K562 (cell line): ENCODE measurements around the gene PCGF6. TPM values are rescaled to one million over a fixed set of nuclear protein-coding genes. Genes with fewer than 3 reads are reported as not detected.

ENCODE experiments used
- CREB1 ChIP-seq, 2 experiments: sonication (generic) in 1 of 2; formaldehyde crosslinking in 1 of 2; IDR thresholded peaks; 2 replicates each; pipeline versions ENCODE4 v1.6.1 to v1.8.0; 2012 to 2022; ENCODE audit warnings: inconsistent platforms in 1 of 2, mild to moderate bottlenecking in 1 of 2, missing genetic modification reagents in 1 of 2, moderate library complexity in 1 of 2
- CREM ChIP-seq: IDR thresholded peaks from 2 replicates; pipeline ENCODE4 v1.6.1; 2014; ENCODE audit warnings: antibody characterized with exemption, low read depth
- CTBP1 ChIP-seq: fragments of 450-650 bp; IDR thresholded peaks from 2 replicates; pipeline ENCODE4 v1.6.1; 2016; ENCODE audit warnings: borderline replicate concordance
- ETV6 ChIP-seq, 3 experiments: fragments of 150-350 bp in 1 of 3; sonication (generic) in 1 of 3; formaldehyde crosslinking in 1 of 3; IDR thresholded peaks; 2 replicates each; pipeline versions ENCODE4 v1.6.1 to v1.8.0; 2014 to 2022; ENCODE audit warnings: borderline replicate concordance in 2 of 3, low read depth in 2 of 3, antibody characterized with exemption in 1 of 3, low read length in 1 of 3, mild to moderate bottlenecking in 1 of 3, missing genetic modification reagents in 1 of 3
- FOSL1 ChIP-seq: fragments of 200-800 bp; sonication (Bioruptor generic); conservative IDR thresholded peaks from 2 replicates; pipeline ENCODE4 v1.6.1; 2016; ENCODE audit warnings: missing genetic modification characterization, missing compliant biosample characterization
- FOXP1 ChIP-seq: sonication (generic); formaldehyde crosslinking; IDR thresholded peaks from 2 replicates; pipeline ENCODE4 v1.8.0; 2022; ENCODE audit warnings: mild to moderate bottlenecking, missing genetic modification reagents
- L3MBTL2 ChIP-seq: fragments of 450-650 bp; IDR thresholded peaks from 2 replicates; pipeline ENCODE4 v1.6.1; 2016; ENCODE audit warnings: mild to moderate bottlenecking, moderate library complexity
- NELFE ChIP-seq: IDR thresholded peaks from 2 replicates; pipeline ENCODE4 v1.6.1; 2011; ENCODE audit warnings: mild to moderate bottlenecking; ENCODE audit not compliant: insufficient read depth, insufficient read length
- NFRKB ChIP-seq: fragments of 450-650 bp; IDR thresholded peaks from 2 replicates; pipeline ENCODE4 v1.6.1; 2016; ENCODE audit warnings: low read depth
- NR2C1 ChIP-seq, 2 experiments: fragments of 450-650 bp; IDR thresholded peaks; 2 replicates each; pipeline ENCODE4 v1.6.1; 2017; ENCODE audit warnings: mild to moderate bottlenecking in 2 of 2, antibody characterized with exemption in 1 of 2, inconsistent platforms in 1 of 2, missing compliant biosample characterization in 1 of 2, missing genetic modification characterization in 1 of 2
- POU5F1 ChIP-seq: fragments of 150-350 bp; IDR thresholded peaks from 2 replicates; pipeline ENCODE4 v1.6.1; 2014; ENCODE audit warnings: borderline replicate concordance, low read length, low read depth, mild to moderate bottlenecking; ENCODE audit not compliant: partially characterized antibody
- PPARD ChIP-seq: fragments of 250-450 bp; sonication (Bioruptor Pico); IDR thresholded peaks from 2 replicates; pipeline ENCODE4 v1.8.0; 2022; ENCODE audit warnings: inconsistent platforms, mild to moderate bottlenecking, moderate library complexity
- RBM39 ChIP-seq: fragments of 200-400 bp; formaldehyde crosslinking; optimal IDR thresholded peaks from 2 replicates; pipeline ENCODE3; 2018; ENCODE audit warnings: low read depth, low read length
- SETDB1 ChIP-seq: IDR thresholded peaks from one replicate; pipeline ENCODE4 v1.6.1; 2012; ENCODE audit warnings: low read length, control low read depth, inconsistent platforms
- TAF1 ChIP-seq: IDR thresholded peaks from 2 replicates; pipeline ENCODE4 v1.6.1; 2011; ENCODE audit warnings: mild to moderate bottlenecking, low read length, moderate library complexity; ENCODE audit not compliant: insufficient read depth, control insufficient read depth, severe bottlenecking; ENCODE audit errors: extremely low read depth
- TEAD2 ChIP-seq: fragments of 450-650 bp; IDR thresholded peaks from 2 replicates; pipeline ENCODE4 v1.6.1; 2016; ENCODE audit warnings: missing genetic modification characterization, control low read depth, missing compliant biosample characterization
- TRIM25 ChIP-seq: fragments of 450-650 bp; IDR thresholded peaks from 2 replicates; pipeline ENCODE4 v1.7.0; 2016; ENCODE audit warnings: borderline replicate concordance
- VEZF1 ChIP-seq: fragments of 200-800 bp; sonication (Bioruptor generic); IDR thresholded peaks from 2 replicates; pipeline ENCODE4 v1.6.1; 2017; ENCODE audit warnings: missing genetic modification characterization, missing compliant biosample characterization
- ZNF12 ChIP-seq: sonication (generic); formaldehyde crosslinking; IDR thresholded peaks from 2 replicates; pipeline ENCODE4 v1.4.0; 2020; ENCODE audit warnings: mild to moderate bottlenecking, missing genetic modification reagents
- ZNF143 ChIP-seq: sonication (generic); formaldehyde crosslinking; IDR thresholded peaks from 2 replicates; pipeline ENCODE4 v1.9.0; 2022; ENCODE audit warnings: mild to moderate bottlenecking, missing genetic modification reagents
- ZNF24 ChIP-seq: fragments of 450-650 bp; IDR thresholded peaks from 2 replicates; pipeline ENCODE4 v1.6.1; 2016
- ZNF583 ChIP-seq: fragments of 250-450 bp; sonication (Bioruptor Pico); IDR thresholded peaks from 2 replicates; pipeline ENCODE4 v1.4.0; 2020
- ZNF639 ChIP-seq, 2 experiments: fragments of 200-800 bp in 1 of 2; sonication (Bioruptor generic) in 1 of 2; sonication (generic) in 1 of 2; formaldehyde crosslinking in 1 of 2; IDR thresholded peaks in 1 of 2; conservative IDR thresholded peaks in 1 of 2; 2 replicates each; pipeline versions ENCODE4 v1.5.0 to v1.6.1; 2016 to 2020; ENCODE audit warnings: missing compliant biosample characterization in 1 of 2, missing genetic modification characterization in 1 of 2, missing genetic modification reagents in 1 of 2
- ZNF780A ChIP-seq: fragments of 250-450 bp; sonication (Bioruptor Pico); IDR thresholded peaks from 2 replicates; pipeline ENCODE4 v1.5.0; 2021; ENCODE audit warnings: mild to moderate bottlenecking
- polyA plus RNA-seq, 8 experiments: library from polyadenylated mRNA; depleted of rRNA in 4 of 8; stranded (reverse) in 5 of 8; unstranded in 3 of 8; fragments of >200 nt; fragmentation: Nextera tagmentation in 2 of 8; fragmentation: Illumina TruSeq in 1 of 8; extraction: Ambion mirVana in 2 of 8; extraction: Trizol in 1 of 8; gene quantifications; 2 replicates each; pipeline versions ENCODE4 v1.2.1 to v1.2.3, GENCODE V29; 2011 to 2014; ENCODE audit warnings: inconsistent platforms in 1 of 8, missing spikeins in 1 of 8
- total RNA-seq, 7 experiments: library from RNA; depleted of rRNA in 6 of 7; stranded (reverse); fragments of >200 nt in 6 of 7; fragmentation: Illumina TruSeq in 2 of 7; extraction: Trizol in 2 of 7; gene quantifications; 2 replicates each; pipeline versions ENCODE4 v1.2.1 to v1.2.3, GENCODE V29; 2011 to 2021; ENCODE audit warnings: low replicate concordance in 1 of 7

The PCGF6 gene
- total and polyA plus RNA-seq, 9 of the 15 experiments (the other 6 are each of a cell fraction or from before 2014, with no cell fraction given), result 8.4 to 24.6 (median 20.6) TPM

DNA sequence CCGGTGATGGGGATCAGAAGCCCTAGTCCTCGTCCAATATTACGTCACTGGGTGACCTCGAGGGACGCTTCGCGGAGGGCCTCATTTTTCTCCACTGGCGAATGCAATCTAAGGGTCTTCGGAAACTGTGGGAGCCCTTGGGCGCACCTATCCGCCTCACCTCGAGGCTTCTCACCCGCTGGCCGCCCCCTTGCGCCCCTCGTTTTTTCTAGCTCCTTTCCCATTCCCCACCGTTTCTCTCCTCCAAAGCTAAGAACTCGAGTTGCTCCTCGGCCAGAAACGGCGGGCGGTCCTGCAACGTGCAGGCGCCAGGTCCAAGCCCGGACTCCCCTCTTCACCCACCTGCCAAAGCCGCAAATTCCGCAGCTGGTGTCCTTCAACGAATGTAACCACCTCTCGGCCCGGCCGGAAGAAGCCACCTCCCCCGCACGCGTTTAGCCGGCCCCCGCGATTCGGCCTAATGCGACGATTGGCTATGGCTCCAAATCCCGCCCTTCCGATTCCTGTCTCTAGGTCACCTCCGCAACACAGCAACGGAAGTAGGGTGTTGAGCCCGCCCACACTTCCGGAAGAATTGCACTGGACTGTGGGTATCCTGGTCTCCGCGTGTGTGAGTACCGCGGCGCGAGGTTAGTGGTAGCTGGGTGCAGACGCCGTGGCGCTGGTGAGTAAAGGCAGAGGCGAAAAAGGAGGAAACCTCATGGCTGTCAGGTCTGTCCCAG, 45.3 kb upstream of the PCGF6 start, which contains the start of the genes ATP5MK and PDCD11 (continued):
- no peak for TF ChIP-seq TRIM25
- no peak for TF ChIP-seq ZNF24
- TF ChIP-seq FOSL1 (tag), result no peak
- peak; percentile 57 for TF ChIP-seq TAF1
- TF ChIP-seq CTBP1, result peak; percentile 37; the same call in 1 of the 2 replicates
- TF ChIP-seq ZNF583, result no peak
- no peak for TF ChIP-seq ZNF780A (CRISPR knock-in tag)
- TF ChIP-seq RBM39, result no peak
- no peak for TF ChIP-seq ZNF12 (CRISPR knock-in tag)
- no peak for TF ChIP-seq SETDB1
- TF ChIP-seq NELFE, result no peak
- no peak for TF ChIP-seq POU5F1
- TF ChIP-seq TEAD2 (tag), result no peak
- TF ChIP-seq PPARD (CRISPR knock-in tag), result no peak
- TF ChIP-seq FOXP1, result no peak
- TF ChIP-seq NR2C1 (IDR thresholded peaks at IDR 0.05), result peak; percentile 52; the same call in 1 of the 2 replicates
- no peak for TF ChIP-seq NR2C1 (tag; IDR thresholded peaks at IDR 0.05)
- TF ChIP-seq CREB1 (IDR thresholded peaks at IDR 0.05), result peak; percentile 74
- TF ChIP-seq CREB1 (CRISPR knock-in tag; IDR thresholded peaks at IDR 0.05), result peak; percentile 39; the same call in 1 of the 2 replicates
- TF ChIP-seq ZNF143 (CRISPR knock-in tag), result 0 out of 2 replicates have a peak, but pooled peaks have one; percentile 43
- 0 out of 2 replicates have a peak, but pooled peaks have one; percentile 50 for TF ChIP-seq NFRKB
- peak; percentile 73 for TF ChIP-seq VEZF1 (CRISPR knock-in tag)
- no peak for TF ChIP-seq ZNF639 (CRISPR knock-in tag; conservative IDR thresholded peaks at IDR 0.05 in 1 of 2, IDR thresholded peaks at IDR 0.05 in 1 of 2)
- TF ChIP-seq L3MBTL2, result peak; percentile 90
- TF ChIP-seq CREM, result peak; percentile 86
- TF ChIP-seq ETV6 (IDR thresholded peaks at IDR 0.05; ENCODE audit: borderline replicate concordance in 1 of 2, low read depth in 2 of 2, low read length in 1 of 2), result no peak
- TF ChIP-seq ETV6 (CRISPR knock-in tag; IDR thresholded peaks at IDR 0.05; ENCODE audit: borderline replicate concordance), result no peak
